B cell (primary cell): ENCODE data around the gene ASCL1. TPM values are rescaled to one million over a fixed set of nuclear protein-coding genes. Genes with fewer than 3 reads are reported as not detected.
A peak's percentile ranks its signal among the peaks of the same experiment; 100 is the strongest.

Source experiments
- ATAC-seq: fragments of 200-7000 bp; cut with Tn5 transposase; one replicate; pipeline ENCODE4 v1.10.0; 2021; ENCODE audit warnings: low read depth, mild to moderate bottlenecking, moderate number of reproducible peaks, moderate library complexity
- CTCF ChIA-PET: fragments of 350-600 bp; sonication (Branson Sonifier 250); formaldehyde crosslinking; loops from one replicate; lab custom pipeline; 2021; ENCODE audit warnings: antibody characterized with exemption, inconsistent platforms; lab: Charles Lee
- POLR2A ChIA-PET: fragments of 350-600 bp; sonication (Branson Sonifier 250); formaldehyde crosslinking; loops from one replicate; lab custom pipeline; 2021; ENCODE audit warnings: antibody characterized with exemption; lab: Charles Lee
- DNase-seq: peaks from one replicate; pipeline ENCODE4 v3.0.0; 2013
- H2AFZ ChIP-seq: 2 replicates; pipeline ENCODE4 v1.6.1; 2012; ENCODE audit warnings: mild to moderate bottlenecking, low read depth, low read length; ENCODE audit not compliant: insufficient read depth, poor library complexity, severe bottlenecking
- H3K27ac ChIP-seq, 2 donors: 1 replicate in 1 of 2; 2 replicates in 1 of 2; pipeline ENCODE4 v1.5.1; 2012 to 2013; ENCODE audit warnings: low read length in 2 of 2, mild to moderate bottlenecking in 2 of 2, moderate library complexity in 1 of 2
- H3K27me3 ChIP-seq, 4 experiments: fragments of 200-600 bp in 1 of 4; sonication (generic) in 1 of 4; replicated peaks in 1 of 4; 1 replicate in 2 of 4; 2 replicates in 2 of 4; pipeline versions ENCODE4 v1.6.1 to v1.7.0; 2013 to 2016; ENCODE audit warnings: low read length in 3 of 4, mild to moderate bottlenecking in 2 of 4, mixed read lengths in 1 of 4, moderate library complexity in 1 of 4; ENCODE audit not compliant: insufficient read depth in 4 of 4, control insufficient read depth in 3 of 4; ENCODE audit errors: control extremely low read depth in 1 of 4
- H3K36me3 ChIP-seq, 2 experiments: replicated peaks in 1 of 2; 1 replicate in 1 of 2; 2 replicates in 1 of 2; pipeline versions ENCODE4 v1.6.1 to v1.7.1; 2013; ENCODE audit warnings: low read length in 1 of 2; ENCODE audit not compliant: insufficient read depth in 2 of 2, control insufficient read depth in 1 of 2; ENCODE audit errors: control extremely low read depth in 1 of 2, extremely low read depth in 1 of 2
- H3K4me1 ChIP-seq, 2 donors: fragments of 200-600 bp in 1 of 2; sonication (generic) in 1 of 2; 1 replicate in 1 of 2; 2 replicates in 1 of 2; pipeline versions ENCODE4 v1.5.1 to v1.6.1; 2013 to 2017; ENCODE audit warnings: low read length in 2 of 2; ENCODE audit not compliant: control insufficient read depth in 2 of 2, insufficient read depth in 2 of 2
- H3K4me2 ChIP-seq: replicated peaks from 2 replicates; pipeline ENCODE3; 2012; ENCODE audit warnings: mild to moderate bottlenecking, low read depth, low read length; ENCODE audit not compliant: poor library complexity, severe bottlenecking
- H3K4me3 ChIP-seq, 5 experiments: fragments of 200-600 bp in 1 of 5; sonication (generic) in 1 of 5; 1 replicate in 3 of 5; 2 replicates in 2 of 5; pipeline versions ENCODE4 v1.5.1 to v1.7.0; 2011 to 2016; ENCODE audit warnings: low read length in 4 of 5, mild to moderate bottlenecking in 4 of 5, low read depth in 2 of 5, control low read depth in 1 of 5, moderate library complexity in 1 of 5; ENCODE audit not compliant: insufficient read depth in 1 of 5; ENCODE audit errors: control extremely low read depth in 1 of 5, extremely low read depth in 1 of 5
- H3K79me2 ChIP-seq: fragments of 200-600 bp; sonication (generic); one replicate; pipeline ENCODE4 v1.6.0; 2016; ENCODE audit warnings: low read length; ENCODE audit not compliant: control insufficient read depth, insufficient read depth
- H3K9ac ChIP-seq: fragments of 200-600 bp; sonication (generic); 2 replicates; pipeline ENCODE4 v1.6.1; 2017; ENCODE audit warnings: mild to moderate bottlenecking, low read length, moderate library complexity
- H3K9me3 ChIP-seq, 3 donors: one replicate each; pipeline versions ENCODE4 v1.6.1 to v1.7.1; 2013; ENCODE audit warnings: low read length in 2 of 3; ENCODE audit not compliant: control insufficient read depth in 2 of 3, insufficient read depth in 1 of 3; ENCODE audit errors: control extremely low read depth in 1 of 3
- H4K20me1 ChIP-seq: 2 replicates; pipeline ENCODE4 v1.6.0; 2012; ENCODE audit warnings: mild to moderate bottlenecking, low read length; ENCODE audit not compliant: insufficient read depth, control insufficient read depth, poor library complexity, severe bottlenecking
- H3K27ac Mint-ChIP-seq: one replicate; pipeline ENCODE4 v1.8.0; 2021; ENCODE audit warnings: mixed read lengths
- H3K27me3 Mint-ChIP-seq: one replicate; pipeline ENCODE4 v1.8.0; 2021; ENCODE audit warnings: mixed read lengths
- H3K4me1 Mint-ChIP-seq: one replicate; pipeline ENCODE4 v1.8.0; 2021; ENCODE audit warnings: mixed read lengths
- H3K4me3 Mint-ChIP-seq: one replicate; pipeline ENCODE4 v1.8.0; 2021; ENCODE audit warnings: mixed read lengths
- H3K9me3 Mint-ChIP-seq: one replicate; pipeline ENCODE4 v1.8.0; 2022; ENCODE audit warnings: mixed read lengths; ENCODE audit not compliant: insufficient read depth
- EZH2 ChIP-seq: IDR thresholded peaks from 2 replicates; pipeline ENCODE4 v1.6.1; 2012; ENCODE audit warnings: borderline replicate concordance, low read depth, mild to moderate bottlenecking, moderate library complexity, low read length; ENCODE audit not compliant: insufficient read depth, poor library complexity, severe bottlenecking
- WGBS: methylation state at CpG from one replicate; pipeline ENCODE4 v1.1.5; 2013; ENCODE audit warnings: missing lambda C conversion rate; ENCODE audit not compliant: insufficient coverage; 5-methylcytosine and 5-hydroxymethylcytosine counted together
- intact Hi-C: fragments of 100-400 bp; cut with micrococcal nuclease; formaldehyde crosslinking; loops from one replicate; pipeline ENCODE4 v1.10.0; 2022
- polyA plus RNA-seq: library from polyadenylated mRNA; depleted of rRNA; stranded (reverse); fragments of >200 nt; gene quantifications from 2 replicates; pipeline ENCODE4 v1.2.3, GENCODE V29; 2012
- total RNA-seq, 2 donors: library from RNA; stranded (reverse); fragments of 120-200 nt in 1 of 2; gene quantifications; 1 replicate in 1 of 2; 2 replicates in 1 of 2; pipeline versions ENCODE4 v1.2.3 to v1.2.4, GENCODE V29; 2013 to 2022
- TF ChIP-seq, protein P1 (sequence below): fragments of 200-600 bp; IDR thresholded peaks from one replicate; pipeline ENCODE4 v1.8.0; 2022; ENCODE audit warnings: antibody characterized with exemption, mild to moderate bottlenecking

Gene ASCL1
- total and polyA plus RNA-seq, 2 donors (not counting 1 experiment from before 2014, with no cell fraction given), result not detected

DNA sequence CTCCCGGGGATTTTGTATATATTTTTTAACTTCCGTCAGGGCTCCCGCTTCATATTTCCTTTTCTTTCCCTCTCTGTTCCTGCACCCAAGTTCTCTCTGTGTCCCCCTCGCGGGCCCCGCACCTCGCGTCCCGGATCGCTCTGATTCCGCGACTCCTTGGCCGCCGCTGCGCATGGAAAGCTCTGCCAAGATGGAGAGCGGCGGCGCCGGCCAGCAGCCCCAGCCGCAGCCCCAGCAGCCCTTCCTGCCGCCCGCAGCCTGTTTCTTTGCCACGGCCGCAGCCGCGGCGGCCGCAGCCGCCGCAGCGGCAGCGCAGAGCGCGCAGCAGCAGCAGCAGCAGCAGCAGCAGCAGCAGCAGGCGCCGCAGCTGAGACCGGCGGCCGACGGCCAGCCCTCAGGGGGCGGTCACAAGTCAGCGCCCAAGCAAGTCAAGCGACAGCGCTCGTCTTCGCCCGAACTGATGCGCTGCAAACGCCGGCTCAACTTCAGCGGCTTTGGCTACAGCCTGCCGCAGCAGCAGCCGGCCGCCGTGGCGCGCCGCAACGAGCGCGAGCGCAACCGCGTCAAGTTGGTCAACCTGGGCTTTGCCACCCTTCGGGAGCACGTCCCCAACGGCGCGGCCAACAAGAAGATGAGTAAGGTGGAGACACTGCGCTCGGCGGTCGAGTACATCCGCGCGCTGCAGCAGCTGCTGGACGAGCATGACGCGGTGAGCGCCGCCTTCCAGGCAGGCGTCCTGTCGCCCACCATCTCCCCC is 777 bp downstream of the ASCL1 start:
- peaks cover 38% of the 10 kb centered on the region for H3K4me1 Mint-ChIP-seq
- no peaks in the 10 kb centered on the region for H3K79me2 ChIP-seq
- ATAC-seq, result peak; percentile 60
- no peak overlapping the region for H3K27ac ChIP-seq
- peak overlapping the region; percentile 58 for H3K9ac ChIP-seq
- H3K4me2 ChIP-seq, result peak overlapping the region; percentile 91
- H3K27ac Mint-ChIP-seq, result no peak overlapping the region
- ChIA-PET POLR2A (no interaction called here), CTCF (interaction anchor here (0.9 kb wide), 1 partner anchor 537 kb away, joined by 3 read pairs; no protein-coding TSS in a partner anchor)
- H3K27me3 Mint-ChIP-seq, result peaks cover 86% of the 10 kb centered on the region
- H3K4me1 ChIP-seq, result peaks cover 36 to 53% of the 10 kb centered on the region in 2 donors
- peak overlapping the region; percentile 69 for H2AFZ ChIP-seq
- peaks cover under 1% of the 10 kb centered on the region for H3K9me3 Mint-ChIP-seq
- H4K20me1 ChIP-seq, result no peaks in the 10 kb centered on the region
- intact Hi-C loops, result loop anchor here (10.0 kb wide), 1 partner anchor 347 kb away; no protein-coding TSS in a partner anchor
- DNase-seq, result peak; percentile 71
- 3% methylated on average over 83 of the region's 83 CpGs for WGBS
- peak overlapping the region; percentile 86 for H3K4me3 Mint-ChIP-seq
- peak overlapping the region in 4 of 5 experiments; percentile 21 to 70 (median 50) for H3K4me3 ChIP-seq
- peaks cover 1 to 93% (median 78%) of the 10 kb centered on the region in 4 experiments for H3K27me3 ChIP-seq
- no peaks in the 10 kb centered on the region for H3K36me3 ChIP-seq
- H3K9me3 ChIP-seq, result peaks cover 1 to 28% (median 5%) of the 10 kb centered on the region in 3 donors
- TF ChIP-seq EZH2, result no peak
- TF ChIP-seq, protein P1, sequence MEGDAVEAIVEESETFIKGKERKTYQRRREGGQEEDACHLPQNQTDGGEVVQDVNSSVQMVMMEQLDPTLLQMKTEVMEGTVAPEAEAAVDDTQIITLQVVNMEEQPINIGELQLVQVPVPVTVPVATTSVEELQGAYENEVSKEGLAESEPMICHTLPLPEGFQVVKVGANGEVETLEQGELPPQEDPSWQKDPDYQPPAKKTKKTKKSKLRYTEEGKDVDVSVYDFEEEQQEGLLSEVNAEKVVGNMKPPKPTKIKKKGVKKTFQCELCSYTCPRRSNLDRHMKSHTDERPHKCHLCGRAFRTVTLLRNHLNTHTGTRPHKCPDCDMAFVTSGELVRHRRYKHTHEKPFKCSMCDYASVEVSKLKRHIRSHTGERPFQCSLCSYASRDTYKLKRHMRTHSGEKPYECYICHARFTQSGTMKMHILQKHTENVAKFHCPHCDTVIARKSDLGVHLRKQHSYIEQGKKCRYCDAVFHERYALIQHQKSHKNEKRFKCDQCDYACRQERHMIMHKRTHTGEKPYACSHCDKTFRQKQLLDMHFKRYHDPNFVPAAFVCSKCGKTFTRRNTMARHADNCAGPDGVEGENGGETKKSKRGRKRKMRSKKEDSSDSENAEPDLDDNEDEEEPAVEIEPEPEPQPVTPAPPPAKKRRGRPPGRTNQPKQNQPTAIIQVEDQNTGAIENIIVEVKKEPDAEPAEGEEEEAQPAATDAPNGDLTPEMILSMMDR, result no peak

DNA sequence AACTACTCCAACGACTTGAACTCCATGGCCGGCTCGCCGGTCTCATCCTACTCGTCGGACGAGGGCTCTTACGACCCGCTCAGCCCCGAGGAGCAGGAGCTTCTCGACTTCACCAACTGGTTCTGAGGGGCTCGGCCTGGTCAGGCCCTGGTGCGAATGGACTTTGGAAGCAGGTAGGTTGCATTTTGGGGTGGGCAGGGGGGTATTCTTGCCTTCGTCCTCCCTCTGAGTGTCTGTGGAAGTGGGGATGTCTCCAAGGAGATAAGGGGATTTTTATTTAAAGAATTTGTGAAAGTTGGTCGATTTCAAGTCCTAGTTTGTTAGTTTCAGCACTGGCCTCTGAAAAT is 1.3 kb downstream of the ASCL1 start:
- intact Hi-C loops, result loop anchor here (10.0 kb wide), 1 partner anchor 346 kb away; no protein-coding TSS in a partner anchor
- peaks cover 36 to 55% of the 10 kb centered on the region in 2 donors for H3K4me1 ChIP-seq
- H3K27ac ChIP-seq, result no peak overlapping the region
- H3K4me2 ChIP-seq, result peak overlapping the region; percentile 91
- H3K9me3 ChIP-seq, result peaks cover 1 to 31% (median 10%) of the 10 kb centered on the region in 3 donors
- no peak for DNase-seq
- peak overlapping the region; percentile 58 for H3K9ac ChIP-seq
- 14% methylated on average over 7 of the region's 15 CpGs for WGBS
- no peak for TF ChIP-seq EZH2
- TF ChIP-seq, protein P1, result no peak
- ATAC-seq, result no peak
- Mint-ChIP-seq H3K4me1 (peaks cover 38% of the 10 kb centered on the region), H3K27ac (peak overlapping the region; percentile 27), H3K4me3 (peak overlapping the region; percentile 86), H3K9me3 (peaks cover 4% of the 10 kb centered on the region), H3K27me3 (peaks cover 86% of the 10 kb centered on the region)
- H2AFZ ChIP-seq, result peak overlapping the region; percentile 69
- H3K79me2 ChIP-seq, result no peaks in the 10 kb centered on the region
- H4K20me1 ChIP-seq, result no peaks in the 10 kb centered on the region
- CTCF ChIA-PET, result interaction anchor here (0.5 to 0.9 kb wide), 3 partner anchors 18 to 537 kb away, joined by 3 read pairs; no protein-coding TSS in a partner anchor
- H3K4me3 ChIP-seq, result peak overlapping the region in 4 of 5 experiments; percentile 19 to 70 (median 50)
- peaks cover 1 to 93% (median 81%) of the 10 kb centered on the region in 4 experiments for H3K27me3 ChIP-seq
- H3K36me3 ChIP-seq, result no peaks in the 10 kb centered on the region
- POLR2A ChIA-PET, result no interaction called here
